Keratinocyte (primary cell): ENCODE data around the gene FGF2. TPM values are rescaled to one million over a fixed set of nuclear protein-coding genes. Genes with fewer than 3 reads are reported as not detected.

ENCODE experiments used
- DNase-seq: peaks from one replicate; pipeline ENCODE4 v3.0.0-alpha.2; 2011; ENCODE audit warnings: low read depth, missing footprints, low spot score
- FAIRE-seq: peaks from 2 replicates; lab custom pipeline; 2011; peaks lifted over from hg19 to GRCh38; lab: Jason Lieb, UNC
- H2AFZ ChIP-seq: 2 replicates; pipeline ENCODE4 v1.6.0; 2012; ENCODE audit warnings: low read length, control low read depth, inconsistent platforms; ENCODE audit not compliant: control insufficient read depth
- H3K27ac ChIP-seq: 2 replicates; pipeline ENCODE4 v1.5.1; 2011; ENCODE audit warnings: low read length; ENCODE audit not compliant: control insufficient read depth, insufficient read depth
- H3K27me3 ChIP-seq: 3 replicates; pipeline ENCODE4 v1.6.0; 2011; ENCODE audit warnings: low read length; ENCODE audit not compliant: control insufficient read depth, insufficient read depth; ENCODE audit errors: extremely low read depth
- H3K36me3 ChIP-seq, 2 experiments: 2 replicates in 1 of 2; 3 replicates in 1 of 2; pipeline ENCODE4 v1.5.1; 2011; ENCODE audit warnings: low read length in 2 of 2, mild to moderate bottlenecking in 1 of 2; ENCODE audit not compliant: control insufficient read depth in 2 of 2, insufficient read depth in 2 of 2; ENCODE audit errors: extremely low read depth in 1 of 2
- H3K4me1 ChIP-seq: 3 replicates; pipeline ENCODE4 v1.5.1; 2011; ENCODE audit warnings: low read length; ENCODE audit not compliant: control insufficient read depth, insufficient read depth; ENCODE audit errors: extremely low read depth
- H3K4me2 ChIP-seq: 3 replicates; pipeline ENCODE4 v1.6.0; 2011; ENCODE audit warnings: low read depth, low read length; ENCODE audit not compliant: control insufficient read depth, insufficient read depth; ENCODE audit errors: extremely low read depth
- H3K4me3 ChIP-seq, 3 experiments: fragments of 200-600 bp in 1 of 3; sonication (generic) in 1 of 3; 2 replicates in 2 of 3; 3 replicates in 1 of 3; pipeline ENCODE4 v1.5.1; 2011 to 2016; ENCODE audit warnings: low read length in 3 of 3, mild to moderate bottlenecking in 3 of 3, control low read depth in 2 of 3, inconsistent platforms in 1 of 3, low read depth in 1 of 3, mixed read lengths in 1 of 3, mixed run types in 1 of 3, moderate library complexity in 1 of 3; ENCODE audit not compliant: control insufficient read depth in 2 of 3, insufficient read depth in 2 of 3; ENCODE audit errors: extremely low read depth in 1 of 3
- H3K79me2 ChIP-seq: 2 replicates; pipeline ENCODE4 v1.6.0; 2012; ENCODE audit warnings: low read length; ENCODE audit not compliant: control insufficient read depth, insufficient read depth
- H3K9ac ChIP-seq: 3 replicates; pipeline ENCODE4 v1.6.0; 2011; ENCODE audit warnings: low read length; ENCODE audit not compliant: control insufficient read depth, insufficient read depth; ENCODE audit errors: extremely low read depth
- H3K9me1 ChIP-seq: 3 replicates; pipeline ENCODE4 v1.6.0; 2011; ENCODE audit warnings: low read length; ENCODE audit not compliant: control insufficient read depth, insufficient read depth; ENCODE audit errors: extremely low read depth
- H3K9me3 ChIP-seq: 2 replicates; pipeline ENCODE4 v1.5.1; 2012; ENCODE audit warnings: low read depth, low read length; ENCODE audit not compliant: control insufficient read depth
- H4K20me1 ChIP-seq: 3 replicates; pipeline ENCODE4 v1.6.0; 2011; ENCODE audit warnings: low read length; ENCODE audit not compliant: control insufficient read depth, insufficient read depth; ENCODE audit errors: extremely low read depth
- EZH2 ChIP-seq: IDR thresholded peaks from one replicate; pipeline ENCODE4 v1.6.1; 2012; ENCODE audit warnings: inconsistent platforms, mild to moderate bottlenecking, low read length, moderate library complexity
- dilution Hi-C: fragments of 300-500 bp; cut with MboI; formaldehyde crosslinking; loops from one replicate; pipeline ENCODE4 v1.7.0; 2020; ENCODE audit warnings: low sequenced_read_pairs; ENCODE audit not compliant: extremely low pct_ligation_motif_present
- polyA plus RNA-seq, 5 experiments: library from polyadenylated mRNA; depleted of rRNA in 3 of 5; stranded (reverse) in 3 of 5; stranded (forward) in 1 of 5; unstranded in 1 of 5; fragments of >200 nt; gene quantifications; 1 replicate in 1 of 5; 2 replicates in 3 of 5; 3 replicates in 1 of 5; pipeline versions ENCODE4 v1.2.1 to v1.2.3, GENCODE V29; 2011 to 2012; ENCODE audit warnings: missing spikeins in 2 of 5, low read depth in 1 of 5, low replicate concordance in 1 of 5
- TF ChIP-seq, protein P1 (sequence below), 3 experiments: IDR thresholded peaks in 1 of 3; conservative IDR thresholded peaks in 1 of 3; optimal IDR thresholded peaks in 1 of 3; 2 replicates in 2 of 3; 3 replicates in 1 of 3; pipeline versions ENCODE3 to v1.5.1; 2011; ENCODE audit warnings: low read length in 3 of 3, mild to moderate bottlenecking in 3 of 3, moderate library complexity in 2 of 3, control low read depth in 1 of 3, inconsistent platforms in 1 of 3; ENCODE audit not compliant: insufficient read depth in 2 of 3; ENCODE audit errors: extremely low read depth in 1 of 3

Gene FGF2
- polyA plus RNA-seq, 1 donor (not counting 4 experiments of a cell fraction or from before 2014, with no cell fraction given): 1.7 TPM

DNA sequence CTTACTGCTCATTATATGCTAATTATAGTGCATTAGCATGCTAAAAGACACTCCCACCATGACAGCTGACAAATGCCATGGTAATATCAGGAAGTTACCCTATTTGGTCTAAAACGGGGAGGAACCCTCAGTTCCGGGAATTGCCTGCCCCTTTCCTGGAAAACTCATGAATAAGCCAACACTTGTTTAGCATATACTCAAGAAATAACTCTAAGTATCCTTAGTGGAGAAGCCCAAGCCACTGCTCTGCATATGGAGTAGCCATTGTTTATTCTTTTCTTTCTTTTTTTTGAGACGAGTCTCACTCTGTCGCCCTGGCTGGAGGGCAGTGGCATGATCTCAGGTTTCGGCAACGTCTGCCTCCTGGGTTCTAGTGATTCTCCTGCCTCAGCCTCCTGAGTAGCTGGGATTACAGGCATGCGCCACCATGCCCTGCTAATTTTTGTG lies 80.3 kb downstream of the FGF2 start:
- no peak for FAIRE-seq
- no peak overlapping the region for H3K9ac ChIP-seq
- dilution Hi-C loops: loop anchor here (25.0 kb wide), 1 partner anchor 145 kb away; no protein-coding TSS in a partner anchor
- no peaks in the 10 kb centered on the region for H3K36me3 ChIP-seq
- no peaks in the 10 kb centered on the region for H4K20me1 ChIP-seq
- TF ChIP-seq EZH2: no peak
- TF ChIP-seq, protein P1, sequence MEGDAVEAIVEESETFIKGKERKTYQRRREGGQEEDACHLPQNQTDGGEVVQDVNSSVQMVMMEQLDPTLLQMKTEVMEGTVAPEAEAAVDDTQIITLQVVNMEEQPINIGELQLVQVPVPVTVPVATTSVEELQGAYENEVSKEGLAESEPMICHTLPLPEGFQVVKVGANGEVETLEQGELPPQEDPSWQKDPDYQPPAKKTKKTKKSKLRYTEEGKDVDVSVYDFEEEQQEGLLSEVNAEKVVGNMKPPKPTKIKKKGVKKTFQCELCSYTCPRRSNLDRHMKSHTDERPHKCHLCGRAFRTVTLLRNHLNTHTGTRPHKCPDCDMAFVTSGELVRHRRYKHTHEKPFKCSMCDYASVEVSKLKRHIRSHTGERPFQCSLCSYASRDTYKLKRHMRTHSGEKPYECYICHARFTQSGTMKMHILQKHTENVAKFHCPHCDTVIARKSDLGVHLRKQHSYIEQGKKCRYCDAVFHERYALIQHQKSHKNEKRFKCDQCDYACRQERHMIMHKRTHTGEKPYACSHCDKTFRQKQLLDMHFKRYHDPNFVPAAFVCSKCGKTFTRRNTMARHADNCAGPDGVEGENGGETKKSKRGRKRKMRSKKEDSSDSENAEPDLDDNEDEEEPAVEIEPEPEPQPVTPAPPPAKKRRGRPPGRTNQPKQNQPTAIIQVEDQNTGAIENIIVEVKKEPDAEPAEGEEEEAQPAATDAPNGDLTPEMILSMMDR (optimal IDR thresholded peaks at IDR 0.05 in 1 of 3, IDR thresholded peaks at IDR 0.05 in 1 of 3, conservative IDR thresholded peaks at IDR 0.05 in 1 of 3; ENCODE audit: extremely low read depth in 1 of 3, insufficient read depth in 2 of 3, low read length in 3 of 3): no peak
- DNase-seq: no peak
- H3K4me2 ChIP-seq: no peak overlapping the region
- no peaks in the 10 kb centered on the region for H3K9me3 ChIP-seq
- no peaks in the 10 kb centered on the region for H3K4me1 ChIP-seq
- no peak overlapping the region for H3K27ac ChIP-seq
- no peak overlapping the region for H3K4me3 ChIP-seq
- H2AFZ ChIP-seq: no peak overlapping the region
- H3K79me2 ChIP-seq: no peaks in the 10 kb centered on the region
- H3K27me3 ChIP-seq: no peaks in the 10 kb centered on the region
- H3K9me1 ChIP-seq: no peaks in the 10 kb centered on the region

DNA sequence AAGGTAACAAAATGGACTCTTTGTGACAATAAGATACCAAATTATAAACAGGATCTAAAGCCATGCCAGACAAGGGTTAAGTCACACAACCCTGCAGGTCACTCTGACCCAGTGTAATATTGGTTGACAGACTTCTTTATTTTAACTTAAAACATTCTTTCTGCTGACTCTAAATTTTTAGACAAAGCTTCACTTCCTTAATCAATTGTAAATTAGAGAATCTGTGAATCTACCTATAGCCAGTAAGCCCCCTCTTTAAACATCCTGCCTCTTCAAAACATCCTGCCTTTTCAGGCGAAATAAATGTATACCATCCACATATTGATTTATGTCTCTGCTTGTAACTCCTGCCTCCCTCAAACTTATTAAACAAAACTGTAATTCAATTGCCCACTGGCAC lies 81.6 kb downstream of the FGF2 start:
- TF ChIP-seq, protein P1 (optimal IDR thresholded peaks at IDR 0.05 in 1 of 3, IDR thresholded peaks at IDR 0.05 in 1 of 3, conservative IDR thresholded peaks at IDR 0.05 in 1 of 3; ENCODE audit: extremely low read depth in 1 of 3, insufficient read depth in 2 of 3, low read length in 3 of 3): no peak
- TF ChIP-seq EZH2: no peak
- Histone ChIP-seq H3K9me3 (no peaks in the 10 kb centered on the region), H3K36me3 (no peaks in the 10 kb centered on the region), H3K4me2 (no peak overlapping the region), H4K20me1 (no peaks in the 10 kb centered on the region), H3K27me3 (no peaks in the 10 kb centered on the region), H3K9ac (no peak overlapping the region), H3K9me1 (no peaks in the 10 kb centered on the region), H3K4me1 (no peaks in the 10 kb centered on the region), H3K79me2 (no peaks in the 10 kb centered on the region), H2AFZ (no peak overlapping the region), H3K27ac (no peak overlapping the region), H3K4me3 (no peak overlapping the region)
- dilution Hi-C loops: loop anchor here (25.0 kb wide), 1 partner anchor 146 kb away; no protein-coding TSS in a partner anchor
- FAIRE-seq: no peak
- no peak for DNase-seq
